Left forelimb (tissue), 1 donor: ENCODE results near the gene PIGZ.

Experiments used
- DNase-seq: peaks from one replicate; pipeline ENCODE4 v3.0.0-alpha.2; 2018; ENCODE audit warnings: low spot score

The PIGZ gene, protein sequence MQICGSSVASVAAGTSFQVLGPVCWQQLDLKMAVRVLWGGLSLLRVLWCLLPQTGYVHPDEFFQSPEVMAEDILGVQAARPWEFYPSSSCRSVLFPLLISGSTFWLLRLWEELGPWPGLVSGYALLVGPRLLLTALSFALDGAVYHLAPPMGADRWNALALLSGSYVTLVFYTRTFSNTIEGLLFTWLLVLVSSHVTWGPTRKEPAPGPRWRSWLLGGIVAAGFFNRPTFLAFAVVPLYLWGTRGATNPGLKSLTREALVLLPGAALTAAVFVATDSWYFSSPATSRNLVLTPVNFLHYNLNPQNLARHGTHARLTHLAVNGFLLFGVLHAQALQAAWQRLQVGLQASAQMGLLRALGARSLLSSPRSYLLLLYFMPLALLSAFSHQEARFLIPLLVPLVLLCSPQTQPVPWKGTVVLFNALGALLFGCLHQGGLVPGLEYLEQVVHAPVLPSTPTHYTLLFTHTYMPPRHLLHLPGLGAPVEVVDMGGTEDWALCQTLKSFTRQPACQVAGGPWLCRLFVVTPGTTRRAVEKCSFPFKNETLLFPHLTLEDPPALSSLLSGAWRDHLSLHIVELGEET

DNA sequence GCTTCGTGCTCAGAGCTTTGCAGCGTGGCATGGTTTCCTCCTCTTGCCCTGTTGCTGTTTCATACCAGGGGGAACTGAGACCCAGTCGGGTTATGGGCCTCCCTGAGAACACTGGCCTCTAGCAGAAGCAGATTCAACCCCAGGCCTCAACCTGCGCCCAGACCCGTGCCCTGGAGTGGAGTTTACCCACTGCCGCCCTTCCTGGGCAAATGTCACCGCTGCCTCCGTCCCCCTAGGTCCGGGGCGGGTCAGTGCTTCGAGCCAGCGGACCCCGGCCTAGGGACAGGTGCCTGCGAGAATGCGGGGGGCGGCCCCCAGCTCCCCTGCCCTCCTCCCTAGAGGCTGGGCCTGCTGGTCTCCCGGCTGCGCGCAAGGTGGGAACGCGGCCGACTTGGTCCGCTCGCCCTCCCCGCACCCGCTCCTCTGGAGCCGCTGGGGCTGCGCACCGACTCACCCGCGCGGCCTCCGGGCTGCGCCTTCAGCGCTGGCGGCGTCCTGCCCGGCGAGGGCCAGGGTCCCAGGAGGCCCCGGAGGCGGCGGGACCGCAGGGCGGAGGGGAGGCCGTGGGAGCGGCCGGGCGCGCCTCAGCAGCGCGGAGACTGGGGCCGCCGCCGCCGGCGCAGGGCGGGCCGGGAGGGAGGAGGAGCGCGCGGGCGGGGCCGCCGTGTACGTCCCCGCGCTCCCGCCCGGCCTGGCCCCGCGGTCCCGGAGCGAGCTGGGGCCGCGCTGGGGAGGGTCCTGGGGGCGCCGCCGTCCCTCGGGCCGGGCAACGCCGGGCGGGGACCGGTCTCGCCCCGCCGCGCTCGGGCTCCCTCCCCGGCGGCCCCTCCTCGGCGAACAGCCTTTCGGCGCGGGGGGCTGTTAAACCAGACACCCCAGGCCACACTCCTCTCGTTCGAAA, at the start of gene PIGZ:
Gene PIGZ, minus strand, starts transcription at position 601 of the 901 bp plus-strand sequence. CDS start 16,802 bp downstream, outside the sequence.
- peak; percentile 66 for DNase-seq

DNA sequence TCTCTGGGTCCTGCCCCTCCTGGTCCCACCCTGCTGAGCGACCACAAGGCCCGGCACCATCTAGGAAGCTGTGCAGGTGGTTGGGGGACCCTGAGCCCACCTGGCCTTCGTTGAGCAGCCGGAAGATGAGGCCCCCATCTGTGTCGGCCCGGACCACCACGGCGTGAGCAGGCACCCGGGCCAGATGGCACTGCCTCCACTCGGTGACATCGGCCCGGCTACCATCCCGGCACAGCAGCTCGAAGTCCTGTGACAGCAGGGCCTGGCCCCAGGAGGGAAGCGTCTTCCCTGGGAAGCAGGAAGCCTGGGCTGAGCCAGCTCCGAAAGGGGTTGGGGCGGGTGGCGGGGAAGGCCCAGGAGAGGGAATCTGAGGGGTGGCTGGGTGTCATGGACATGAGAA, 48.4 kb upstream of the PIGZ start:
- no peak for DNase-seq

GRCh38 chr3:197015790-197016736, 47.4 kb upstream of the PIGZ start:
- no peak for DNase-seq

DNA sequence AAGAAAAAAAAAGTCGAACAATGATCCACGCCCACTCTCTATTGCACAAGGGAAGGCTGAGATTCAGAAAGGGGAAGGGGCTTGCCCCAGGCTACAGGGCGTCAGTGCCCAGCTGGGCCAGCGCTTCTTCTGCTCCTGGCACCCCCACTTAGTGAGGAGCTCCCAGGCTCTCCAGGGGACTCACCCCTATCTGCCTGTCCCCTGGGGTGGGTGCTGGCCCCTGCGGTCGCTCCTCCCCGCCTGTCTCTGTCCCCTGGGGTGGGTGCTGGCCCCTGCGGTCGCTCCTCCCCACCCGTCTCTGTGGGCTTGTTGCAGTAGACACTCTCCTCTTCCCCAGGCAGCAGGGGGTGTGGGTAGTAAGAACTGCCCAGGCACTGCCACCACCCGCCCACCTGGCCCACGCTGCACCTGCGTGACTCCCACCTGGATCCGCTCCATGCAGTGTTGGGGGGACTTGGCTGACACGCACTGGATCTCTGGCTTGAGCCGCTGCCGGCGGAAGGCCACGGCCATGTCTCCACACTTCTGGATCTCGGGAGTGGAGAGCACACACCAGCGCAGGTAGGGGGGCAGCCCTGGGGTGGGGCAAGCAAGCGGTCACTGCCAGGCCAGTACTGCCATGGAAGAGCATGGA, 46.4 kb upstream of the PIGZ start:
- no peak for DNase-seq

DNA sequence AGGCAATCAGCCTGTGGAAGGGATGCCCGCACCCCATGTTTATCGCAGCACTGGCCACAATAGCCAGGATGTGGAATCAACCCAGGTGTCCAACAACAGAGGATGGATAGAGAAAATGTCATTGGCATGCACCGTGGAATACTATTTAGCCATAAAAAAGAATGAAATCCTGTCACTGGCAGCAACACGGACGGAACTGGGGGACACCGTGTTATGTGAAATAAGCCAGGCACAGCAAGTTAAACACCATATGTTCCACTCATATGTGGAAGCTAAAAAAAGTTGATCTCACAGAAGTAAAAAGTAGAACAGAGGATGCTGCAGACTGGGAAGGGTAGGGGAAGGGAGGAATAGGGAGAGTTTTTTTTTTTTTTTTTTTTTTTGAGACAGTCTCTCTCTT, 45.4 kb upstream of the PIGZ start:
- DNase-seq: no peak

DNA sequence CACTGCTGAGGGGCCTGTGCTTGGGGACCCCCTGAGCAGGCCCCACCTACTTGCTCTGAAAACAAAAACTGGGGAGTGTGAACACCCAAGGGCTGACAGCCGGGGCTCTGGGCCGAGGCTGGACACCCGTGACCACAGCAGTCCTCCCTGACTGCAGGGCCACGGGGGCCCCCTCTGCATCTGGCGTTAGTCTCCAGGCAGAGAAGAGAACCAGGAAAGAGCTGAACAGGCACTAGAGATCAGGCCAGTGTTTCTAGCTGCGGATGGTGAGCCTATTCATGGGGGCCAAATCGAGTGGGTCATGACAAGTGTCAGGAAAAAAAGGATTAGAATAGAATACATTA, 43.9 kb upstream of the PIGZ start:
- no peak for DNase-seq

DNA sequence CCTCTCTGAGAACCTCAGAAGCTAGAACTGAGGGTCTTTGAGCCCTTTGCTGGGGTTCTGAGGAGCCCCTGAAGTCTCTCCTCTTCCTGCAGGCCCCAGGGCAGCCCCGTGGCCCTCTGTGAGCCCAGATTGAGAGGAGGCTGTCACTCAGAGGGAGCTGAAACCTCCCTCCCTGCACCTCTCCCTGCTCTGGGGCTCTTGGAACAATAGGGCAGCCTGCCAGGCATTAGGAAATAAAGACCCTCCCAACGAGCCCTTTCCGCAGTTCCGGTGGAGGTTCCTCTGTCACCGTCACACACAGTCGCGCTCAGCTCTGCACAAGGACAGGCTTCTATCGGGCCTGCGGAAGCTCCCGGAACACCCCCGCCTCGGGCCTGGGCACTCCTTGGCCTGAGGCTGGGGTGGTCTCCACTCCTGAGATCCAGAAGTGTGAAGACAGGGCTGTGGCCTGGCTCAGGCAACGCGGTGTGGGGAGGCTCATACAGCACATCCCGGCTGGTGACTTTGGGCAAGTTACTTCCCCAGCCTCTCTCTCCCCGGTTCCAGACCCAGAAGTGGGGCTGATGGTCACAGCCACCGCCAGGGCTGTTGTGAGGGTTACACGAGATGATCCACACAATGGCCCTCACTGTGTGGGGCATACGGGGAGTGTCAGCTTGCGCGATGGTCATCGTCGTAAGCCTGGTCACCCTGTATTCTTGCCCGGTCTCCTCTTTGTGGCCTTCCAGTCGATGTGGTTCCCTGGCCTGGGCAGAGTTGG, 43.3 kb upstream of the PIGZ start:
- no peak for DNase-seq

DNA sequence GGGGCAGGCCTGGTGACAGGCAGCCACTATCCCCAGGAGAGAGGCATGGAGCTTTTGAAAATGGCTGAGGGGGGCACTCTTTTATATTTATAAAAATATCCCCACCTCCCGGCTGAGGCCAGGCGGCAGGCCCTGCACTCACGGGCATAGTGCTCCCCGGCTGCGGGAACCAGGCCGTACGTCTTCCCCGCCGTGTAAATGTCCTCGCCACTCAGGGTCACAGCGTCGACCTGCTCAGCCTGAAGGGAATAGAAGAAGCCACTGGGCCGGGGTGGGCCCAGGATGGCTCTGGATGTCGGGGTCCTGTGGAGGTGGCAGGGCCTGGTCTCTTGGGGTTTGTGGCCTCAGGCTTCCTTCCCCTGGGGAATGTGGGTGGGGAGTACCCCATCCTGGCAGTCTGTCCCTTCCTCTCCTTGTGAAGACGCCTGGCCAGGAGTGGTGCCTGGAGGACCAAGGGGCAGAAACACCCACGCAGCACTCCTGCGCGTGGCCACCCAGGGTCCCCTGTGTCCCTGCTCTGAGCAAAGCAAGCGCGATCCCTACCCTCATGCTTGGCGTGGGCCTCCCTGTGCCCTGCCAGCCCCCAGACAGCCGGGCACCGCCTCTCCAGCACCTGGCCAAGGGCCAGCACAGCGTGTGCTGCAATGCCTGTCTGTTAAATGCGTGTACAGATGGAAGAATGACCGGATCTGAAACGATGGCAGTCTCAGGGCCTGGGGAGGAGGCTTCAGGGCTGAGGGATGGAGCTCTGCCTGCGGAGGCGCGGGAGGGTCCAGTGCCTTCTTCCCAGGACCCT, 42.1 kb upstream of the PIGZ start:
- DNase-seq: no peak

DNA sequence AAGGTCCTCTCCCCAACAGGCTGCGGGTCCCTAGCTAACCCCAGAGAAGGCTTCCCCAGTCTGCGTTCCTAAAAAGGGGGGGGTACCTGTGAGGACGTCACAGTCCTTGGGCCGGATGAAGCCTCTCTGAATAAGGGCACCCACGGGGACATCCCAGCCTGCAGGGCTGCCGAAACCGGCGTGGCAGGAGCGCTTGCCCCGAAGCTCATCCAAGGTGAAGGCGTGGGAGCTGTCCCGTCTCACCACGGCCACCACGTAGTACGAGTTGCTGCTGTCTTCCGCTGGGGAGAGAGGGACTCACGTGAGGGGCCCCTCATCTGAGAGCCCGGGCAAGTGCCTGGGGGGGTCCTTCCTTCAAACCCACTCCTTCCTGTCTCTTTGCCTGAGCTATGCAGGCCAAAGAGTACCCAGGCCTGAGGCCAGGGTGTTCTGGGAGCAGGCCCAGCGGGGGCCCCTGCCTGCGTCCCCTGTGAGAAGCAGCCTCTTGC, 40.9 kb upstream of the PIGZ start:
- no peak for DNase-seq

- no peak for DNase-seq
These were observed 40.0 kb upstream of the PIGZ start for GRCh38 chr3:197008436-197009209.

DNA sequence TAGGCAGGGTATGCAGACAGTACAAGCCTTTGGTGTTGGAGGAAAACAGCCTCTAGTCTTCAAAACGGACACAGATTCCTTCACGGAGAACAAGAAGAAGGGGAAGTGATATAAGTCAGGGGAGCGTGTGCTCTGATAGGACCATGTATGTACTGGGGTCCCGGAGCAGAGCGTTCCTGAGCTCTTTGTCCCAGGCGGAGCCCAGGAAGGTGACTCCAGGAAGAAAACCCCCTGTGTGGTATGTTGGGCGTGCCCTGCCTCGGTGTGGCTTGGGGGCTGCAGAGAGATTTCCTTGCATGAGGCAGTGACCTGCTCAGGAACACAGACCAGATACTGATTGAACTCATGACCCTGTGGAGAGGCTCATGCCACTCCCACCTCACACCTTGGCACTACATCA, 39.3 kb upstream of the PIGZ start:
- no peak for DNase-seq

DNA sequence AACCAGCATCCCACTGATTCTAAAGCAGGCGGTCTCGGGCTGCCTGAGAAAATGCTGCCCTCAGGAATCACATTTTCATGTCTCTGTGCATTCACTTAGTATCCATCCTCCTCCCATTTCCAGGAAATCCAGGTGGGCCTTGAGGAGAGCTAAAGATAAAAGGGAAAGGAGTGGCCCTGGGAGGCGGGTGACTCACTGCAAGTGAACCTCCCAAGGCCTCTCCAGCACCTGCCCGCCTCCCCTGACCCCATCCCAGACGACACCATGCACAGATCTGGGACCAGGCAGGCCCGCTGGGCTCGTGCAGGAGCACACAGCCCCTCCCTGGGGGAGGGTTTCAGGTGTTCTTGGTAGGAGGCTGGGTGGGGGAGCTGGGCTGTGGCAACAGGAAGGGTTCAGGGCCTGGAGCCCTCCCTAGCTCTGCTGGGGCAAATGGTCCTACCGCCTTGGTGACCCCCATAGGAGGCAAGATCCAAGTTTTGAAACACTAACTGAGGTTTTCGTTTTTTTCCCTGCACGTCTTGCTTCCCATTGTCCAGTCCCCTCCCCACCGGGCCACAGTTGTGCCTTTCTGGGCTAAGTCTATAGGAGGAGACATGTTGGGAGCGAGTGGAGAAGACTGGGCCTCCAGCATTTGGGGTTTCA, 38.8 kb upstream of the PIGZ start:
- no peak for DNase-seq

- no peak for DNase-seq
These were observed 38.2 kb upstream of the PIGZ start for GRCh38 chr3:197006860-197007259.

DNA sequence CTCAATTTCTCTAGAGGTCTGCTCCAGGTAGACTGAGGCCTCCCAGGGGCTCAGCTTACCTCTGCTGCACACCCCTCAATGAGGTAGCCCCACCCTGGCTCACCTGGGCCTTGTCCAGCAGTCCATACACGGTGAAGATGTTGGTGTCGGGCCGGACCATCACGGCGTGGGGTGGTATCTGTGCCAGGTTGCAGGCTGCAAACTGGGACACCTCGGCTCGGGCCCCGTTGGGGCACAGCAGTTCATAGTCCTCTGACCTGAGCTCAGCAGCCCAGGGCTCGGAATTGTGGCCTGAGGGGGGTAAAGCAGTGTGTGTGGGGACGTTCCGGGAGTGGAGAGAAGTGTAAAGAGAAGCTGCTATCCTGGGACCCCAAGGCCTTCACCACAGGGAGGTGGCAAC, 37.8 kb upstream of the PIGZ start:
- no peak for DNase-seq

GRCh38 chr3:197003461-197004385, 35.1 kb upstream of the PIGZ start:
- peak; percentile 69 for DNase-seq

- DNase-seq: peak; percentile 82
These were observed 34.2 kb upstream of the PIGZ start for GRCh38 chr3:197002701-197003454.
